Central memory CD8-positive, alpha-beta T cell (primary cell): ENCODE measurements around the gene EZH1.
"Not testable (repeated sequence)": the region's sequence is repeated elsewhere in the genome, so short reads cannot be mapped to it uniquely, and the experiment has no call there.

Experiments used
- ATAC-seq: fragments of 150-1000 bp; cut with Tn5 transposase; replicated peaks from 2 replicates; pipeline ENCODE4 v1.10.0; 2022; ENCODE audit warnings: mild to moderate bottlenecking, moderate FRiP score, moderate number of reproducible peaks; ENCODE audit not compliant: poor library complexity, severe bottlenecking; ENCODE audit errors: extremely low read depth
- DNase-seq, 2 donors: peaks; one replicate each; pipeline ENCODE4 v3.0.0; 2021; ENCODE audit warnings: low spot score in 2 of 2
- H3K27ac Mint-ChIP-seq: one replicate; pipeline ENCODE4 v1.8.0; 2022; ENCODE audit warnings: low read depth, mild to moderate bottlenecking, moderate library complexity, mixed read lengths
- H3K27me3 Mint-ChIP-seq: one replicate; pipeline ENCODE4 v1.8.0; 2022; ENCODE audit warnings: mixed read lengths
- H3K36me3 Mint-ChIP-seq: one replicate; pipeline ENCODE4 v1.8.0; 2022; ENCODE audit warnings: mild to moderate bottlenecking, moderate library complexity, mixed read lengths; ENCODE audit not compliant: insufficient read depth
- H3K4me1 Mint-ChIP-seq: one replicate; pipeline ENCODE4 v1.8.0; 2022; ENCODE audit warnings: mixed read lengths
- H3K4me3 Mint-ChIP-seq: one replicate; pipeline ENCODE4 v1.8.0; 2022; ENCODE audit warnings: mild to moderate bottlenecking, moderate library complexity, mixed read lengths
- H3K9me3 Mint-ChIP-seq: one replicate; pipeline ENCODE4 v1.8.0; 2022; ENCODE audit warnings: mixed read lengths

Gene EZH1

GRCh38 chr17:42760652-42761581 is 16.1 kb upstream of the EZH1 start, which contains the start of gene RAMP2:
RAMP2 (plus strand) TSS chr17:42761227; CDS start chr17:42761262, 35 bp downstream.
- H3K27ac Mint-ChIP-seq = no peak within 1 kb of the TSS
- peaks cover 72% of the 10 kb centered on the region for H3K27me3 Mint-ChIP-seq
- peaks cover 3% of the 10 kb centered on the region for H3K36me3 Mint-ChIP-seq
- H3K9me3 Mint-ChIP-seq = no peaks in the 10 kb centered on the region
- H3K4me3 Mint-ChIP-seq = peak within 1 kb of the TSS; percentile 47
- peak; percentile 53 for ATAC-seq
- no peaks in the 10 kb centered on the region for H3K4me1 Mint-ChIP-seq
- DNase-seq = no peak

DNA sequence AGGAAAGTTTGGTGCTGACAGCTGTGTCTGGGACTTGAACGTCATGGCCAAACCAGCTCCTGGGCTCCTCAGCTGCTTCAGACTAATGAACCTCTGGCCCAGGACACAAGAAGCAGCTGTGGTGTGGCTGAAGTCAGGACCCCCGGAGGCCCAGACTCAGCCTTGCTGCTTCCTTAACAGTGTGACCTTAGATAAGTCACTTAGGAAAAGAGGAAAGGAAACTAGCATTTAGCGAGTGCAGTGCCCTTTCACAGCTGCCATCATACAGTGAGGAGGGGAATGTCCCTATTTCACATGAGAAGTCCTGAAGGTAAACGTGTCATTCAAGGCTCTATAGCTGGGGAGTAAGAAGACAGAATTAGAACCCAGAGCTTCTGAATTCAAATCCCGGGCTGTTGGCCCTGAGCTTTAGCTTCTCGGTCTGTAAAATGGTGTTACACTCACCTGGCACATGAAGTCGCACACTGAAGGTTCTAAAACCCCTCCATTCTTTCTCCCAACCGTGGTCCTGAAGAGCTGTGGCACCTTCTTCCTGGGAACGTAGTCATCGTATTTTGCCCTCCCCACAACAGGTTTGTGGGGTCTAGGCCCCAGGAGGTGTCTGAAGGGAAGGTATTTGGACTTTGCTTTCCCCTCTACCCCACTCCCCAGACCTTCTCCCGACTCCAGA is 15.3 kb upstream of the EZH1 start:
- Mint-ChIP-seq H3K27me3 (peaks cover 72% of the 10 kb centered on the region), H3K9me3 (no peaks in the 10 kb centered on the region), H3K36me3 (peaks cover 3% of the 10 kb centered on the region), H3K4me3 (peak overlapping the region; percentile 41), H3K4me1 (no peaks in the 10 kb centered on the region), H3K27ac (no peak overlapping the region)
- ATAC-seq (peak; percentile 18), DNase-seq (no peak)

DNA sequence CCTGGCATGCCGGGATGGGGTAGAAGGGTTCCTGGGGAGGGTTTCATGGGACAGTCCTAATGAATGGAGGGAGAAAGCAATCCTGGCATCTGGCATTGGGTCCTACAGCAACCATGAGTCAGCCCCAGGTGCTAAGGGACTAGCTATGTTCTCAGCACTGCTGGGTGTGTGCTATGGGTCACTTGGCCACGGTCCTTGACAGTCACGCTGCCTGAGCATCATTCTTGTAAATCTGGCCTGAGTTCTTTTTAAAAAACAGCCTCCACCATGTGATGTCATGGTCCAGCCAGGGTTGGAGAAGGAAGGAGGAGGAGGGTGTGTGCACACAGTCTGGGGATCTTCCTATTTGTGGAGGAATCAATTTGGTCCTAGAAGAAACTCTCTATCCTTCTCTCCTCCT is 9.9 kb upstream of the EZH1 start:
- Mint-ChIP-seq H3K4me3 (no peak overlapping the region), H3K9me3 (no peaks in the 10 kb centered on the region), H3K4me1 (no peaks in the 10 kb centered on the region), H3K27ac (no peak overlapping the region), H3K36me3 (peaks cover 3% of the 10 kb centered on the region), H3K27me3 (peaks cover 55% of the 10 kb centered on the region)
- ATAC-seq (no peak), DNase-seq (no peak)

DNA sequence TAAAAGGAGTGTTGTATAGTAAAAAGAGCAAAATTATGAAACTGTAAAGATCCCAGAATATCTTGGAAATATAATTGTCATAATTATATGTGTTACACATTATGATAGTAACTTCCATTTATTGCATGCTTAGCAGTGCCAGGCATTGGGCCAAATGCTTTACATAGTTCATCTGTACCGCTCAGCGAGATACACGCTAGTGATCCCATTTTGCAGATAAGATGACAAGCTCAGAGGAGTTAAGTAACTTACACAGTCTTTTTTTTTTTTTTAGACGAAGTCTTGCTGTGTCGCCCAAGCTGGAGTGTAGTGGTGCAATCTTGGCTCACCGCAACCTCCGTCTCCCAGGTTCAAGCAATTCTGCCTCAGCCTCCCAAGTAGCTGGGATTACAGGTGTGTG is 6.8 kb upstream of the EZH1 start:
- no peak for DNase-seq
- peaks cover 53% of the 10 kb centered on the region for H3K27me3 Mint-ChIP-seq
- no peaks in the 10 kb centered on the region for H3K36me3 Mint-ChIP-seq
- H3K4me1 Mint-ChIP-seq = no peaks in the 10 kb centered on the region
- no peak overlapping the region for H3K27ac Mint-ChIP-seq
- no peak for ATAC-seq
- no peak overlapping the region for H3K4me3 Mint-ChIP-seq
- no peaks in the 10 kb centered on the region for H3K9me3 Mint-ChIP-seq

DNA sequence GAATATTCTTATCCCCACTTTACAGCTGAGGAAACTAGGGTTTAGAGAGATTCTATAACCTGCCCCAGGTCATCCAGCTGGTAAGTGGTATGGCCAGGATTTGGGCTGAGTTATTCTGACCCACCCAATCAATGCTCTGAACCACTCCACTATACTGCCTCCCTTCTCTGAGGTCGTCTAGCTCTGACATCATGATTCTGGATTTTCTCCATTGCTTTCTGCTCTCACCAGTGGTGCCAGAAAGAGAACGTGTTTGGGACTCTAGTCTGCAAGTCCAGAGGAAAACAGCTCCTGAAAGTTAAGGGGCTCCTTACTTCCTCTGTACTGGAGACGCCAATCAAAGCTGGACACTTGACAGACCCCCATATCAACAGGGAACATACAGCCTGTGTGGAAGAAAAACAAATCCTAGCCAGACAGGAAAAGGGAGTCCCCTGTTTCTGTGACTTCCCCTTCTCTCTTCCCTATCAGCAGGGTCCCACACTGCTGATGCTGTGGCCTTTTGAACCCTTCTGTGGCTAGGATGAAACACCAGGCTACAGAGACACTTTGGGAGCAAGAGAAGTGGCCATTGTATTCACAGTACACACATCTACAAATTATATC is 6.0 kb upstream of the EZH1 start:
- H3K27me3 Mint-ChIP-seq = peaks cover 45% of the 10 kb centered on the region
- ATAC-seq = no peak

DNA sequence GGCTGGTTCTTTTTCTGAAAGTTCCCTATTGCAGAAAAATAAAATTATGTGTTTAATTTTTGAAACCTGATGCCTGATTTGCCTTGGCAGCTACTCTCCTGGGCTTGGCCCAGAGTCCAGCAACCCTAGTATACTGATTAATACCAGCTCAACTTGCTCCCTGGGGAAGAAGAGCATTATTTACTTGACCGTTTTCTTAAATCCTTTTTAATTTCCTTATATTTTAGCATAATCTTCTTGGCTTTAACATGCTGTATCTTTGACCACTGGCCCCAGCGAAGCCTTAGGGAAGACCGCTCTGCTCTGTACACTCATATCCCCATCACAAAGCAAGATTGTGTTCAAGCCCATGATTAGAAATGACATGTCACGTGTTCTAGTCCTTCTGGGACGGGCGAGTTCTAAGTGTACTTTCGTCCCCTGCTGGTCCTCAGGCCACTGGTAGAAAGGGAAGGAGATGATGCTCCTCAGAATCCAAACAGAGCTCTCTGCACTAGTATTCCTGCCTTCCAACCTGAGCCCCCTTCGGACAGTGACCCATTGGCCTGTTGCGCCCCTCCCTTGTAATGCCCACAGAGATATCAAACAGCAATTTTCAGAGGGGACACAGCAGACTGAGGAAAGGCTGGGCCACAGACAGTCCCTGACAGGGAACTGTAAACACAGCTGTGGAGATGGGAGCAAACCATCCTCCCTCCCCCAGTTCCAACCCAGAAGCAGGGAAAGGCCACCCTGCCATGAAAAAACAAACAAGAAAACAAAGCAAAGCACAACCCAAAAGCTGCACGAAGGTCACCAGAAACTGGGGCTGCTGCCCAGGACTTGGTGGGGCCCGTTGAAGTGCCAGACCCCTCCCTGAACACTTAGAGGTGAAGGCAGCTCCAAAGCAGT is 4.3 kb upstream of the EZH1 start:
- H3K9me3 Mint-ChIP-seq = no peaks in the 10 kb centered on the region
- no peak overlapping the region for H3K4me3 Mint-ChIP-seq
- ATAC-seq (no peak), DNase-seq (no peak)
- H3K36me3 Mint-ChIP-seq = peaks cover 7% of the 10 kb centered on the region
- peaks cover 9% of the 10 kb centered on the region for H3K4me1 Mint-ChIP-seq
- H3K27me3 Mint-ChIP-seq = peaks cover 32% of the 10 kb centered on the region
- H3K27ac Mint-ChIP-seq = no peak overlapping the region

More for the DNA sequence above, 6.0 kb upstream of the EZH1 start:
- H3K36me3 Mint-ChIP-seq = no peaks in the 10 kb centered on the region
- H3K9me3 Mint-ChIP-seq = no peaks in the 10 kb centered on the region
- H3K4me1 Mint-ChIP-seq = no peaks in the 10 kb centered on the region
- H3K27ac Mint-ChIP-seq = no peak overlapping the region
- no peak for DNase-seq
- H3K4me3 Mint-ChIP-seq = no peak overlapping the region

GRCh38 chr17:42748202-42748907 is 3.5 kb upstream of the EZH1 start:
- Mint-ChIP-seq H3K9me3 (no peaks in the 10 kb centered on the region), H3K27ac (no peak overlapping the region), H3K4me3 (no peak overlapping the region), H3K4me1 (peaks cover 16% of the 10 kb centered on the region), H3K27me3 (peaks cover 25% of the 10 kb centered on the region), H3K36me3 (peaks cover 7% of the 10 kb centered on the region)
- ATAC-seq = no peak
- no peak for DNase-seq

- H3K9me3 Mint-ChIP-seq = no peaks in the 10 kb centered on the region
- H3K4me3 Mint-ChIP-seq = peak overlapping the region; percentile 85
- DNase-seq = no peak
- peaks cover 6% of the 10 kb centered on the region for H3K27me3 Mint-ChIP-seq
- peaks cover 22% of the 10 kb centered on the region for H3K4me1 Mint-ChIP-seq
- H3K27ac Mint-ChIP-seq = peak overlapping the region; percentile 74
- ATAC-seq = peak; percentile 60
- H3K36me3 Mint-ChIP-seq = peaks cover 11% of the 10 kb centered on the region
Observed at GRCh38 chr17:42744283-42744805, 496 bp downstream of the EZH1 start.

- DNase-seq = no peak
- no peaks in the 10 kb centered on the region for H3K27me3 Mint-ChIP-seq
- H3K36me3 Mint-ChIP-seq = peaks cover 11% of the 10 kb centered on the region
- no peaks in the 10 kb centered on the region for H3K9me3 Mint-ChIP-seq
- peak overlapping the region; percentile 85 for H3K4me3 Mint-ChIP-seq
- ATAC-seq = no peak
- H3K4me1 Mint-ChIP-seq = peaks cover 22% of the 10 kb centered on the region
- peak overlapping the region; percentile 74 for H3K27ac Mint-ChIP-seq
Observed at GRCh38 chr17:42743595-42744282, 1.1 kb downstream of the EZH1 start.

DNA sequence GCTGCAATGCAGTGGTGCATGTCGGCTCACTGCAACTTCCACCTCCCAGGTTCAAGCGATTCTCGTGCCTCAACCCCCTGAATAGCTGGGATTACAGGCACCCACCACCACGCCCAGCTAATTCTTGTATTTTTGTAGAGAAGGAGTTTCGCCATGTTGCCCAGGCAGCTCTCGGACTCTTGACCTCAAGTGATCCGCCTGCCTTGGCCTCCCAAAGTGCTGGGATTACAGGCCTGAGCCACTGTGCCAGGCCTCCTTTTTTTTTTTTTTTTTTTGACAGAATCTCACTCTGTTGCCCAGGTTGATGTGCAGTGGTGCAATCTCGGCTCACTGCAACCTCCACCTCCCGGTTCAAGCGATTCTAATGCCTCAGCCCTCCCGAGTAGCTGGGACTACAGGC is 1.9 kb downstream of the EZH1 start:
- H3K27me3 Mint-ChIP-seq, H3K27ac Mint-ChIP-seq, H3K9me3 Mint-ChIP-seq, ATAC-seq, DNase-seq: not testable (repeated sequence)
- Mint-ChIP-seq H3K36me3 (peaks cover 11% of the 10 kb centered on the region), H3K4me3 (peak overlapping the region; percentile 26), H3K4me1 (peaks cover 22% of the 10 kb centered on the region)

DNA sequence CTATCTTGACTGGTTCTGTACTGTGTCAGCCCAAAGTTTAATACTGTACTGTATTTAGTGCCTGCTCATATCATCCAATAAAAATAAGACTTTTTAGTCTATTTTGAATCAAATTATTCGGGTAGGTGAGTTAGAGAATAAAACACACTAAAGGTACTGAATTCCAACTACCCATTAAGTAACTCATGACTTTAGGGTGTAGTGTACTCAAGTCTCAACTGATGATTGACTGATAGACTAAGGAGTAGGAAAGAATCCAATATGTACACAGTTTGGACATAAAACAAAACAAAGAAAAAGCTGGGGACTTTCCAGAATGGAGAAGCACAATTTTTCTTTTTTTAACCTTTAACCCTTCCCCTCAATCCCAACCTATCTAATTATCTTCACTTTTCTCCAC is 4.1 kb downstream of the EZH1 start:
- Mint-ChIP-seq H3K9me3 (no peaks in the 10 kb centered on the region), H3K4me1 (peaks cover 22% of the 10 kb centered on the region), H3K27me3 (no peaks in the 10 kb centered on the region), H3K4me3 (no peak overlapping the region), H3K27ac (no peak overlapping the region), H3K36me3 (peaks cover 15% of the 10 kb centered on the region)
- ATAC-seq (no peak), DNase-seq (no peak)
